Airway epithelial cell (primary cell): ENCODE data around the gene SOD3. TPM values are rescaled to one million over a fixed set of nuclear protein-coding genes. Genes with fewer than 3 reads are reported as not detected.

ENCODE experiments used
- total RNA-seq: library from RNA; depleted of rRNA; stranded (reverse); fragments of >200 nt; gene quantifications from 2 replicates; pipeline ENCODE4 v1.2.3, GENCODE V29; 2015

The SOD3 gene, protein sequence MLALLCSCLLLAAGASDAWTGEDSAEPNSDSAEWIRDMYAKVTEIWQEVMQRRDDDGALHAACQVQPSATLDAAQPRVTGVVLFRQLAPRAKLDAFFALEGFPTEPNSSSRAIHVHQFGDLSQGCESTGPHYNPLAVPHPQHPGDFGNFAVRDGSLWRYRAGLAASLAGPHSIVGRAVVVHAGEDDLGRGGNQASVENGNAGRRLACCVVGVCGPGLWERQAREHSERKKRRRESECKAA
- 0.21 and 1.9 TPM in 2 replicates for total RNA-seq

DNA sequence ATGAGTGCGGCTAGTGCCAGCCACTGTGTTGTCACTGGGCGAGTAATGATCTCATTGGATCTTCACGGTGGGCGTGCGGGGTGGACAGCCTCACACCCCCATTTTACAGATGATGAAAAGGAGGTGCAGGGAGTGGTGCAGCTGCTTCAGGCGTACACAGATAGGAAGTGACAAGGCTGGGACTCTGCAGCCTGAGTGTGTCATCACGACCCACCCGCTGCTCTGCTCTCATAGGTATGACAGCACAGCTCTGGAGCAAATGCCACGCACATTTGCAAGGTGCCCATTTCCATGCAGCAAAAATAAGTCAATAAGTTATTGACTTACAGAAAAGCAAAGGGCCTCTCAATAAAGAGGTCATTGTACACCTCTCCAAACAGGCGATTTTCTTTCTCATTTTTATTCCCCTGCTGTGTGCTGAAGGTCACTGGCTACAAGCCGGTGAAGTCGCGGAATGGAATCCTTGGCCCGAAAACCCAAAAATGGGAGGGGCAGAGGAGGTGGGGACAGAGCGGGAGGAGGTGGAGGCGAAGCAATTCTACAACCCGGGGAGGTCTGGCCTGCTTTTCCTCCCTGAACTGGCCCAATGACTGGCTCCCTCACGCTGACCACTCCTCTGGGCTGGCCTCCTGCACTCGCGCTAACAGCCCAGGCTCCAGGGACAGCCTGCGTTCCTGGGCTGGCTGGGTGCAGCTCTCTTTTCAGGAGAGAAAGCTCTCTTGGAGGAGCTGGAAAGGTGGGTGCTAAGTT, at the start of gene SOD3:
Gene SOD3 (plus strand): TSS at position 658 of the 750 bp plus-strand sequence. CDS start 3,949 bp downstream, outside the sequence.

Other genes with a start within 250 kb of the SOD3 start
- 131 and 147 TPM in 2 replicates for gene DHX15, start 211.0 kb upstream of the SOD3 start, total RNA-seq
- 1.9 and 2.8 TPM in 2 replicates for gene CCDC149, start 117.5 kb downstream of the SOD3 start, total RNA-seq
- not detected in 2 replicates for gene LGI2, start 235.4 kb downstream of the SOD3 start, total RNA-seq